ENCODE results near the gene DGKE.

DGKE gene

GRCh38 chr17:56803071-56803470, 30.9 kb upstream of the DGKE start:
- H3K27me3 ChIP-seq (replicated peaks; ENCODE audit: control insufficient read depth, insufficient read depth, low read length), result no peaks in the 10 kb centered on the region
- no peak overlapping the region for H3K4me3 ChIP-seq (ENCODE audit: low read length)
- peaks cover 2% of the 10 kb centered on the region for H3K4me1 ChIP-seq (ENCODE audit: control insufficient read depth, insufficient read depth, low read length)
- no peak for DNase-seq (ENCODE audit: low read depth)
- H3K9me3 ChIP-seq (ENCODE audit: control insufficient read depth, low read length), result no peaks in the 10 kb centered on the region
- no peak overlapping the region for H3K9ac ChIP-seq (ENCODE audit: low read length)
- H3K36me3 ChIP-seq (ENCODE audit: control insufficient read depth, insufficient read depth, low read length, severe bottlenecking), result no peaks in the 10 kb centered on the region

- Histone ChIP-seq H3K4me1 (ENCODE audit: control insufficient read depth, insufficient read depth, low read length) (peaks cover 2% of the 10 kb centered on the region), H3K27me3 (replicated peaks; ENCODE audit: control insufficient read depth, insufficient read depth, low read length) (no peaks in the 10 kb centered on the region), H3K9me3 (ENCODE audit: control insufficient read depth, low read length) (no peaks in the 10 kb centered on the region), H3K4me3 (ENCODE audit: low read length) (no peak overlapping the region), H3K9ac (ENCODE audit: low read length) (no peak overlapping the region), H3K36me3 (ENCODE audit: control insufficient read depth, insufficient read depth, low read length, severe bottlenecking) (no peaks in the 10 kb centered on the region)
- DNase-seq (ENCODE audit: low read depth), result no peak
Measured at GRCh38 chr17:56804454-56804853, 29.5 kb upstream of the DGKE start.

GRCh38 chr17:56806949-56807348, 27.0 kb upstream of the DGKE start:
- H3K9me3 ChIP-seq (ENCODE audit: control insufficient read depth, low read length), result no peaks in the 10 kb centered on the region
- no peak for DNase-seq (ENCODE audit: low read depth)
- no peaks in the 10 kb centered on the region for H3K27me3 ChIP-seq (replicated peaks; ENCODE audit: control insufficient read depth, insufficient read depth, low read length)
- no peaks in the 10 kb centered on the region for H3K4me1 ChIP-seq (ENCODE audit: control insufficient read depth, insufficient read depth, low read length)
- H3K4me3 ChIP-seq (ENCODE audit: low read length), result no peak overlapping the region
- no peak overlapping the region for H3K9ac ChIP-seq (ENCODE audit: low read length)
- H3K36me3 ChIP-seq (ENCODE audit: control insufficient read depth, insufficient read depth, low read length, severe bottlenecking), result no peaks in the 10 kb centered on the region

GRCh38 chr17:56807723-56808122, 26.2 kb upstream of the DGKE start:
- Histone ChIP-seq H3K4me1 (ENCODE audit: control insufficient read depth, insufficient read depth, low read length) (no peaks in the 10 kb centered on the region), H3K9ac (ENCODE audit: low read length) (no peak overlapping the region), H3K27me3 (replicated peaks; ENCODE audit: control insufficient read depth, insufficient read depth, low read length) (no peaks in the 10 kb centered on the region), H3K9me3 (ENCODE audit: control insufficient read depth, low read length) (no peaks in the 10 kb centered on the region), H3K36me3 (ENCODE audit: control insufficient read depth, insufficient read depth, low read length, severe bottlenecking) (no peaks in the 10 kb centered on the region), H3K4me3 (ENCODE audit: low read length) (no peak overlapping the region)
- DNase-seq (ENCODE audit: low read depth), result no peak

- Histone ChIP-seq H3K9me3 (ENCODE audit: control insufficient read depth, low read length) (no peaks in the 10 kb centered on the region), H3K36me3 (ENCODE audit: control insufficient read depth, insufficient read depth, low read length, severe bottlenecking) (no peaks in the 10 kb centered on the region), H3K9ac (ENCODE audit: low read length) (no peak overlapping the region), H3K27me3 (replicated peaks; ENCODE audit: control insufficient read depth, insufficient read depth, low read length) (no peaks in the 10 kb centered on the region), H3K4me3 (ENCODE audit: low read length) (no peak overlapping the region), H3K4me1 (ENCODE audit: control insufficient read depth, insufficient read depth, low read length) (no peaks in the 10 kb centered on the region)
- DNase-seq (ENCODE audit: low read depth), result no peak
Measured at GRCh38 chr17:56808503-56808902, 25.4 kb upstream of the DGKE start.

GRCh38 chr17:56809106-56809819, 24.7 kb upstream of the DGKE start:
- no peak overlapping the region for H3K9ac ChIP-seq (ENCODE audit: low read length)
- H3K4me1 ChIP-seq (ENCODE audit: control insufficient read depth, insufficient read depth, low read length), result no peaks in the 10 kb centered on the region
- no peaks in the 10 kb centered on the region for H3K27me3 ChIP-seq (replicated peaks; ENCODE audit: control insufficient read depth, insufficient read depth, low read length)
- no peaks in the 10 kb centered on the region for H3K9me3 ChIP-seq (ENCODE audit: control insufficient read depth, low read length)
- no peak overlapping the region for H3K4me3 ChIP-seq (ENCODE audit: low read length)
- H3K36me3 ChIP-seq (ENCODE audit: control insufficient read depth, insufficient read depth, low read length, severe bottlenecking), result no peaks in the 10 kb centered on the region
- DNase-seq (ENCODE audit: low read depth), result no peak

GRCh38 chr17:56809820-56810179, 24.2 kb upstream of the DGKE start:
- Histone ChIP-seq H3K36me3 (ENCODE audit: control insufficient read depth, insufficient read depth, low read length, severe bottlenecking) (no peaks in the 10 kb centered on the region), H3K27me3 (replicated peaks; ENCODE audit: control insufficient read depth, insufficient read depth, low read length) (no peaks in the 10 kb centered on the region), H3K9me3 (ENCODE audit: control insufficient read depth, low read length) (no peaks in the 10 kb centered on the region), H3K4me3 (ENCODE audit: low read length) (no peak overlapping the region), H3K9ac (ENCODE audit: low read length) (no peak overlapping the region), H3K4me1 (ENCODE audit: control insufficient read depth, insufficient read depth, low read length) (no peaks in the 10 kb centered on the region)
- no peak for DNase-seq (ENCODE audit: low read depth)

GRCh38 chr17:56810343-56810742, 23.6 kb upstream of the DGKE start:
- Histone ChIP-seq H3K4me1 (ENCODE audit: control insufficient read depth, insufficient read depth, low read length) (no peaks in the 10 kb centered on the region), H3K9ac (ENCODE audit: low read length) (no peak overlapping the region), H3K36me3 (ENCODE audit: control insufficient read depth, insufficient read depth, low read length, severe bottlenecking) (no peaks in the 10 kb centered on the region), H3K9me3 (ENCODE audit: control insufficient read depth, low read length) (no peaks in the 10 kb centered on the region), H3K27me3 (replicated peaks; ENCODE audit: control insufficient read depth, insufficient read depth, low read length) (no peaks in the 10 kb centered on the region), H3K4me3 (ENCODE audit: low read length) (no peak overlapping the region)
- DNase-seq (ENCODE audit: low read depth), result no peak

- H3K4me3 ChIP-seq (ENCODE audit: low read length), result no peak overlapping the region
- no peak for DNase-seq (ENCODE audit: low read depth)
- no peak overlapping the region for H3K9ac ChIP-seq (ENCODE audit: low read length)
- no peaks in the 10 kb centered on the region for H3K27me3 ChIP-seq (replicated peaks; ENCODE audit: control insufficient read depth, insufficient read depth, low read length)
- H3K36me3 ChIP-seq (ENCODE audit: control insufficient read depth, insufficient read depth, low read length, severe bottlenecking), result no peaks in the 10 kb centered on the region
- no peaks in the 10 kb centered on the region for H3K4me1 ChIP-seq (ENCODE audit: control insufficient read depth, insufficient read depth, low read length)
- no peaks in the 10 kb centered on the region for H3K9me3 ChIP-seq (ENCODE audit: control insufficient read depth, low read length)
Measured at GRCh38 chr17:56810891-56811775, 22.8 kb upstream of the DGKE start.

- Histone ChIP-seq H3K27me3 (replicated peaks; ENCODE audit: control insufficient read depth, insufficient read depth, low read length) (no peaks in the 10 kb centered on the region), H3K9ac (ENCODE audit: low read length) (no peak overlapping the region), H3K4me3 (ENCODE audit: low read length) (no peak overlapping the region), H3K4me1 (ENCODE audit: control insufficient read depth, insufficient read depth, low read length) (no peaks in the 10 kb centered on the region), H3K36me3 (ENCODE audit: control insufficient read depth, insufficient read depth, low read length, severe bottlenecking) (no peaks in the 10 kb centered on the region), H3K9me3 (ENCODE audit: control insufficient read depth, low read length) (no peaks in the 10 kb centered on the region)
- DNase-seq (ENCODE audit: low read depth), result no peak
Measured at GRCh38 chr17:56812901-56813388, 21.0 kb upstream of the DGKE start.

- Histone ChIP-seq H3K4me1 (ENCODE audit: control insufficient read depth, insufficient read depth, low read length) (peaks cover 6% of the 10 kb centered on the region), H3K9me3 (ENCODE audit: control insufficient read depth, low read length) (no peaks in the 10 kb centered on the region), H3K36me3 (ENCODE audit: control insufficient read depth, insufficient read depth, low read length, severe bottlenecking) (no peaks in the 10 kb centered on the region), H3K9ac (ENCODE audit: low read length) (no peak overlapping the region), H3K4me3 (ENCODE audit: low read length) (no peak overlapping the region), H3K27me3 (replicated peaks; ENCODE audit: control insufficient read depth, insufficient read depth, low read length) (no peaks in the 10 kb centered on the region)
- DNase-seq (ENCODE audit: low read depth), result peak; percentile 64
Measured at GRCh38 chr17:56815711-56816110, 18.2 kb upstream of the DGKE start.
